Stimulated activated naive CD8-positive, alpha-beta T cell treated with anti-CD3 and anti-CD28 coated beads, Interleukin-15, Interleukin-2, amounts not matched to agents 100 ng/mL and 50 ng/mL, for 24 hours (primary cell): ENCODE results near the gene DHFR2.

Experiments used
- H3K27ac Mint-ChIP-seq: one replicate; pipeline ENCODE4 v1.8.0; 2021; ENCODE audit warnings: mild to moderate bottlenecking, mixed read lengths
- H3K27me3 Mint-ChIP-seq: one replicate; pipeline ENCODE4 v1.8.0; 2021; ENCODE audit warnings: mixed read lengths
- H3K36me3 Mint-ChIP-seq: one replicate; pipeline ENCODE4 v1.8.0; 2021; ENCODE audit warnings: low read depth, mixed read lengths
- H3K4me1 Mint-ChIP-seq: one replicate; pipeline ENCODE4 v1.8.0; 2021; ENCODE audit warnings: low read depth, mixed read lengths
- H3K4me3 Mint-ChIP-seq: one replicate; pipeline ENCODE4 v1.8.0; 2021; ENCODE audit warnings: mild to moderate bottlenecking, mixed read lengths
- H3K9me3 Mint-ChIP-seq: one replicate; pipeline ENCODE4 v1.8.0; 2021; ENCODE audit warnings: mixed read lengths

DHFR2 gene

DNA sequence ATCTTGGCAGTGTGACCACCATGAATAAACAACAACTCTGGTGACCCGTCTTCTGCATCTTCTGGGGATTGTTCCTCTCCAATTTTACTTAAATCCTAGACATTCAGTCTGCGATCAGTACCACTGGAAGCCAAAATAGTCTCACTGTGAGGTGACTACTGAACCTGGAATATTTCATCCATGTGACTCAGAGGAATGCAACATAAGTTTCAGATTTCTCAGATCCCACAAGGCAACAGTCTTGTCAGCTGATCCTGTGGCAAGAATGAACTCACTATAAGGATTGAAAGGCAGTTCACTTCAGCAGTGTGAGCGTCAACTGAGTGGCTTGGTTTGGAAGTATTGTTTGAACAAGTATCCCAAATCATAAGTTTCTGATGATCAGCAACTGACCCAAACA, 13.3 kb upstream of the DHFR2 start:
- H3K9me3 Mint-ChIP-seq, result no peaks in the 10 kb centered on the region
- peaks cover 63% of the 10 kb centered on the region for H3K36me3 Mint-ChIP-seq
- H3K27ac Mint-ChIP-seq, result no peak overlapping the region
- no peaks in the 10 kb centered on the region for H3K27me3 Mint-ChIP-seq
- H3K4me3 Mint-ChIP-seq, result no peak overlapping the region
- peaks cover 66% of the 10 kb centered on the region for H3K4me1 Mint-ChIP-seq

DNA sequence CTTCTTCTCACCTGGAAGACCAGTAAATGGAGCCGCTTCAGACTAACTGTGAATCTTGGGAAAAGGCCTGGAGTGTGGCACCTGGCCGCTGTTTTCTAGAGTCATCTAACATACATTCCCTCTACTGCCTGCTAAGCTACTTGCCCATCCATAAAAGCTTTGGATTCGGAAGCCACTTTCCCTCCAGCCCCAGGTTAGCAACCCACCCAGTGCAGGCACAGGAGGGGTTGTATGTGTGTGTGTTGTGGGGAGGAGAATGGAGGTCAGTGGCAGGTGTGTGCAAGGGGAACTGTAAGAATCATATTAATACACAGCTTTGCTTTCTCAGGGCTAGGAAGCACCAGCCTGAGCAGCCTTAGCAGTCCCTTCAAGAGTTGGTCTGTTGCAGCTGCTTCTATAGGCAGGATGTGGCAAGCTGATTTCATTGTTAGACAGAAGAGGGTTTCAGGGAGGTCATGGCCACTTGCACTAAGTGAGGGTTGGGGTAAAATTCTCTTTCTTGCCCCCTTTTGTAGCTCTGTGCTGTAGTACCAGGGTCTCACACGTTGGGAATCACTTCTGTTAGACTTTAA, 9.1 kb upstream of the DHFR2 start:
- Mint-ChIP-seq H3K27me3 (no peaks in the 10 kb centered on the region), H3K27ac (no peak overlapping the region), H3K4me1 (peaks cover 65% of the 10 kb centered on the region), H3K9me3 (peaks cover 4% of the 10 kb centered on the region), H3K36me3 (peaks cover 73% of the 10 kb centered on the region), H3K4me3 (no peak overlapping the region)

- Mint-ChIP-seq H3K27me3 (no peaks in the 10 kb centered on the region), H3K4me1 (peaks cover 79% of the 10 kb centered on the region), H3K4me3 (no peak overlapping the region), H3K27ac (peak overlapping the region; percentile 39), H3K9me3 (peaks cover 4% of the 10 kb centered on the region), H3K36me3 (peaks cover 71% of the 10 kb centered on the region)
Measured at GRCh38 chr3:94070341-94070911, 7.7 kb upstream of the DHFR2 start.

DNA sequence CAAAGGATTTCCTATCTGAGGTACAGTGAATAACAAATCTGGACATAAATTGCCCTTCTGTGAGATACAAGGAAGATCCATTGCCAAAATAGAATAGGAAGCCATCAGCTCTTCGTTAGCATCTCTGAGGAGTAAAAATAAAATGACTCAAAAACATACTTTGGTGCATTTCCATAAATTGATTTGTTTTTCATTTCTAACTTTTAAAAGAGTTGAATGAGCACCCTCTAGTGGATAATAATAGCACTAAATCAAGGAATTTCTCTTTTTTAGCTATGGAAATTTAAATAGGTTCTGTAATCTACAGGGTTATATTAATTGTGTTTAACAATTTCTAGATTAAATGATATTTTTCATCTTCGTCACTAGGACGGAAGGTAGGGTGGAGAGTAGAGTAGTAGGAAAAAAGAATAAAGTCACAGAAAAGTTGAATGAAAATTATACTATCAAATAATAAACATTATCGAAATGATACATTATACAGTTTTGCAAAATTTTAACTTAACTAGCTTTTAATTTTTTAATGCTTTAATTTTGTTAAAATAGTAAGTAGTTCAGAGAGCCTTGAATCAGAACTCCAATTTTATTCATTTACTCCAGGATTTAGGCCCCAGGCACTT, 6.6 kb upstream of the DHFR2 start:
- Mint-ChIP-seq H3K27me3 (no peaks in the 10 kb centered on the region), H3K4me1 (peaks cover 84% of the 10 kb centered on the region), H3K9me3 (peaks cover 4% of the 10 kb centered on the region), H3K36me3 (peaks cover 72% of the 10 kb centered on the region), H3K27ac (no peak overlapping the region), H3K4me3 (no peak overlapping the region)

- Mint-ChIP-seq H3K36me3 (peaks cover 63% of the 10 kb centered on the region), H3K4me1 (peaks cover 76% of the 10 kb centered on the region), H3K4me3 (no peak overlapping the region), H3K27me3 (no peaks in the 10 kb centered on the region), H3K27ac (no peak overlapping the region), H3K9me3 (peaks cover 4% of the 10 kb centered on the region)
Measured at GRCh38 chr3:94066506-94067500, 4.1 kb upstream of the DHFR2 start.

DNA sequence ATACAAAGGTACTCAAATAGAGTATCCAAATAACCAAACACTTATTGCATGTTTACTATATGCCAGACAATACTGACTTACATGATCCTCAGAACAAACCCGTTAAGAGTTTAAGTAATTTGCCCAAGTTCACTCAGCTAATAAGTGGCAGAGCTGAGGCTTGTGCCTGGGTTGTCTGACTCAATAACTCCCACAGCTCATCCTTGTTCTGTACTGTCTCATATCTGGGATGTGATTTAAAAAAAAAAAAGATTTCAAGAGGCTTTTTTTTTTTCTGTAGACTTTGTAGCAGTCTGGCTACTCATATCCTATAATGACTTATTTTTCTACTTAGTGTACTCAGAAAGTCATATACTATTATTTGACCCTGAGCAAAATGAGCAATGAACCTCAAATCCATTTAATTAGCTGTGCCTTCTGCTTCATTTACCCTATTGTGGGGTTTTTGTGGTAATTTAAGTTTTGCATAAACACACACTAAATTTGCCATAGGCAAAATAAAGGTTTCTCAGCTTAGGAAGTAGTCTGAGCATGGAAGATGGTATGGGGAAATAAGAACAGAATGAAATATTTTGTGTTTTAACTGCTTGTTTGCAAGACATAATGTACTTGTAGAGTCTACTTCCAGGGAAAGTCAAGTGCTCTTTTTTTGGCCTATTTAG, 3.2 kb upstream of the DHFR2 start:
- Mint-ChIP-seq H3K4me1 (peaks cover 70% of the 10 kb centered on the region), H3K4me3 (no peak overlapping the region), H3K27me3 (no peaks in the 10 kb centered on the region)

DNA sequence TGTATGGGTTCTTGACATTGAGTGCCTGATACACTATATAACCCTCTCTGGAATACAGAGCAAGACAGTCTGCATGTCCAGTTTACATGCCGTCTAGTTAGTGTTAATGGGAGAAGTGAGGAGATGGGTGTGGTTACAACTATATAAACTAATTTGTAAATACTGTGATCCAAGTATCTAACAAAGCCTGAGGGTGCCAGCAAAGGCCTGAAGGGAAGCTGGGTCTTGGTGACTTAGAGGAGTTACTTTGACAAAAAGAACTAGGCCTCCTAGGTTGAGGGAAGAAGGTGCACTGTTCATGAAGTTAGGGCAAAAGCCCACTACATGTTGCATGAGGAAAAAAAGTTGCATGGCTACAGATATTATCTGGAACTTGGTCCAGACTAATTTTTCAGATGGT, 2.4 kb upstream of the DHFR2 start:
- H3K4me3 Mint-ChIP-seq, result peak overlapping the region; percentile 15
- no peak overlapping the region for H3K27ac Mint-ChIP-seq

More for the DNA sequence above, 3.2 kb upstream of the DHFR2 start:
- Mint-ChIP-seq H3K9me3 (peaks cover 4% of the 10 kb centered on the region), H3K27ac (no peak overlapping the region), H3K36me3 (peaks cover 55% of the 10 kb centered on the region)

DNA sequence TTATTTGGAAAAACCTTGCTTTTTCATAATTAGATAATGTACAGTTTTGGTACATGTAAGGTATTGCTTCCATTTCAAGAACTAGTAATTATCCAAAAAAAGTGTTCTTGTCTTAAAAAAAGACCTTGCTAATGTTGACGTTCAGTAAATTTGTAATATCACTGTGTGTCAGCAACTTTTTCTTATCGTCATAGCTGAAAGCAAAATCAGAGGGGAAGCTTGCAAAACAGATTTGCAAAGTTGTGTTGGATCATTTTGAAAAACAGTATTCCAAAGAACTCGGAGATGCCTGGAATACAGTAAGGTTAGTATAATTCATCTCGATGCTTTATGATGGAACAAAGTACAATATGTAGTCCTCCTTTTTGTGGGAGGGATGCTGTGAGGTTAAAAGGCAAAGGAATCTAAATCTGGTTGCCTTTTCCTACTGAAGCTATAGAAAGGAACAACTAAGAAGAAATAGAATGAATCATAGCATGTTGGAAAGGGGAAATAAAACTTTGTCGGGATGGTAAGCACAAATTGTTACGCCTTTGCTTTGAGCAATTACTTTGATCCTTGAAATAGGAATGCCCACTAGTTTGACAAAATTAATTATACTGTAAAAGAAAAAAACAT, 1.6 kb upstream of the DHFR2 start:
- H3K4me1 Mint-ChIP-seq, result peaks cover 62% of the 10 kb centered on the region
- H3K36me3 Mint-ChIP-seq, result peaks cover 69% of the 10 kb centered on the region
- peaks cover 4% of the 10 kb centered on the region for H3K9me3 Mint-ChIP-seq
- H3K27me3 Mint-ChIP-seq, result no peaks in the 10 kb centered on the region
- peak overlapping the region; percentile 100 for H3K4me3 Mint-ChIP-seq
- H3K27ac Mint-ChIP-seq, result peak overlapping the region; percentile 100

More for the DNA sequence above, 2.4 kb upstream of the DHFR2 start:
- Mint-ChIP-seq H3K9me3 (peaks cover 4% of the 10 kb centered on the region), H3K36me3 (peaks cover 63% of the 10 kb centered on the region), H3K4me1 (peaks cover 65% of the 10 kb centered on the region), H3K27me3 (no peaks in the 10 kb centered on the region)

- Mint-ChIP-seq H3K9me3 (peaks cover 4% of the 10 kb centered on the region), H3K4me1 (peaks cover 54% of the 10 kb centered on the region), H3K27me3 (no peaks in the 10 kb centered on the region), H3K4me3 (peak overlapping the region; percentile 100), H3K27ac (peak overlapping the region; percentile 100), H3K36me3 (peaks cover 67% of the 10 kb centered on the region)
Measured at GRCh38 chr3:94063496-94064119, 892 bp upstream of the DHFR2 start.

- Mint-ChIP-seq H3K27ac (no peak overlapping the region), H3K36me3 (peaks cover 51% of the 10 kb centered on the region), H3K4me1 (peaks cover 36% of the 10 kb centered on the region), H3K4me3 (no peak overlapping the region), H3K9me3 (no peaks in the 10 kb centered on the region), H3K27me3 (no peaks in the 10 kb centered on the region)
Measured at GRCh38 chr3:94061297-94061696, 1.4 kb downstream of the DHFR2 start.

GRCh38 chr3:94050546-94050945, 12.2 kb downstream of the DHFR2 start:
- H3K27me3 Mint-ChIP-seq, result no peaks in the 10 kb centered on the region
- no peaks in the 10 kb centered on the region for H3K4me1 Mint-ChIP-seq
- H3K9me3 Mint-ChIP-seq, result no peaks in the 10 kb centered on the region
- H3K27ac Mint-ChIP-seq, result no peak overlapping the region
- no peak overlapping the region for H3K4me3 Mint-ChIP-seq
- no peaks in the 10 kb centered on the region for H3K36me3 Mint-ChIP-seq

- Mint-ChIP-seq H3K27ac (no peak overlapping the region), H3K27me3 (no peaks in the 10 kb centered on the region), H3K4me1 (no peaks in the 10 kb centered on the region), H3K4me3 (no peak overlapping the region), H3K9me3 (no peaks in the 10 kb centered on the region), H3K36me3 (peaks cover 6% of the 10 kb centered on the region)
Measured at GRCh38 chr3:94049267-94049666, 13.4 kb downstream of the DHFR2 start.

- Mint-ChIP-seq H3K27me3 (no peaks in the 10 kb centered on the region), H3K36me3 (peaks cover 13% of the 10 kb centered on the region), H3K4me1 (peaks cover 4% of the 10 kb centered on the region), H3K9me3 (no peaks in the 10 kb centered on the region), H3K27ac (no peak overlapping the region), H3K4me3 (no peak overlapping the region)
Measured at GRCh38 chr3:94046533-94046932, 16.2 kb downstream of the DHFR2 start.
